ENCODE data around the gene SF3B1. TPM values are rescaled to one million over a fixed set of nuclear protein-coding genes. Genes with fewer than 3 reads are reported as not detected.
A peak's percentile ranks its signal among the peaks of the same experiment; 100 is the strongest.

The SF3B1 gene
- total and polyA plus RNA-seq, 2 of the 13 experiments (the other 11 are each of a cell fraction or from before 2014, with no cell fraction given) = 387 to 750 TPM

DNA sequence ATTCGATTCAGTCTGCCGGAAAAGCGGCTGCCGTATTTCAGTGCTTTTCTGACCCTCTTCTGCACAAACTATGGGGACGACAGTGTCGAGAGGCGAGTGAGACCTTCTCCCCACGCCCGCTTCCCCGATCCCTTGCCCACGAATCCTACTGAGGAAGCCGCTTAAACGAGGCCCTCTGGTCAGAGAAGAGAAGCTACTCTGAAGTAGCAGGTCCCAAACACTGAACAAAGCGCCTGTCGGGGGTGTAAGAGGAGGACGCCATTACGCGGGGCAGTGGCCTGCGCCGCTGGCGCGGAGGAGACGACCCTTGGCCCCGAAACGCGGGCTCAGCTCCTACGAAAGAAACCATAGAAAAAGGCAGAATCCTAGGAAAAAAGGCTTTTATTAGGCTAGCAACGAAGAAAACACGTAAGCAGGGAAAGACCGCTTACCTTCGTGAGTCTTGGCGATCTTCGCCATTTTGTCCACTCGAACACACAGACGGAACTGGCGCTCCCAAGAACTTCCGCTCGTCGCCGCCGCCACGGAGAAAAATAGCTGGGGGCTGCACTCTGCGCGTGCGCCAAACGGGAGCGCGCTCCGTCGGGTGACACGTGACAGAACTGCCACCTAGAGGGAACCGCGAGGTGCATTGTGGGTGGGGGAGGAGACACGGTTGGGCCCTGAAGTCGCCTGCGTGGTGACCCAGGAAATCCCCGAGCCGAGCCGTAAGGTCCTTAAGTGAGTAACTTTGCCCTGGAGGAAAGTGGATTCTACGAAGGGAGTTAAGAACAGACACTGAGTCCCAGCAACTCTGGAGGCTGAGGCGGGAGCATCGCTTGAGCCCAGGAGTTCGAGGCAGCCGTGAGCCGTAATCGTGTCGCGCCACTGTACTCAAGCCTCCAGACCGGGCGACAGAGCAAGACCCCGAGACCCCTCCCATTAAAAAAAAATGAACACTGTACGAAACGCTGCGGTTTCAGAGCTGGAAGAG lies at the start of gene SF3B1 (continued):
- no peak; the same call in 1 of the 2 replicates for TF ChIP-seq FOXP4 (CRISPR knock-in tag; IDR thresholded peaks at IDR 0.05)
- peak; percentile 72 for TF ChIP-seq PTBP1 (IDR thresholded peaks at IDR 0.05; ENCODE audit: low read depth, low read length, poor library complexity, severe bottlenecking)
- TF ChIP-seq ZNF709 (CRISPR knock-in tag; IDR thresholded peaks at IDR 0.05) = peak; percentile 97
- TF ChIP-seq MTERF4 (CRISPR knock-in tag; IDR thresholded peaks at IDR 0.05) = peak; percentile 78; the same call in 1 of the 2 replicates
- TF ChIP-seq SRSF1 (optimal IDR thresholded peaks at IDR 0.05; ENCODE audit: low read depth, low read length) = peak; percentile 93
- TF ChIP-seq ARHGAP35 (CRISPR knock-in tag; IDR thresholded peaks at IDR 0.05; ENCODE audit: borderline replicate concordance) = no peak; the same call in 1 of the 2 replicates
- 0 out of 2 replicates have a peak, but pooled peaks have one; percentile 8 for TF ChIP-seq ZNF775 (CRISPR knock-in tag; IDR thresholded peaks at IDR 0.05; ENCODE audit: borderline replicate concordance)
- TF ChIP-seq ZNF737 (CRISPR knock-in tag; IDR thresholded peaks at IDR 0.05; ENCODE audit: borderline replicate concordance) = no peak
- peak; percentile 69; the same call in 1 of the 2 replicates for TF ChIP-seq MIXL1 (CRISPR knock-in tag; IDR thresholded peaks at IDR 0.05)
- TF ChIP-seq CREB3 (CRISPR knock-in tag; IDR thresholded peaks at IDR 0.05) = 0 out of 2 replicates have a peak, but pooled peaks have one; percentile 5
- TF ChIP-seq ETS1 (CRISPR knock-in tag; IDR thresholded peaks at IDR 0.05) = no peak
- no peak for TF ChIP-seq KLF9 (CRISPR knock-in tag; IDR thresholded peaks at IDR 0.05; ENCODE audit: low read depth)
- TF ChIP-seq NFIC (IDR thresholded peaks at IDR 0.05; ENCODE audit: low read length) = peak; percentile 77; the same call in 1 of the 2 replicates
- no peak for TF ChIP-seq ATF7 (IDR thresholded peaks at IDR 0.05)
- TF ChIP-seq ATF7 (CRISPR knock-in tag; IDR thresholded peaks at IDR 0.05) = 0 out of 2 replicates have a peak, but pooled peaks have one; percentile 36
- peak; percentile 74 for TF ChIP-seq THRA (CRISPR knock-in tag; IDR thresholded peaks at IDR 0.05; ENCODE audit: borderline replicate concordance)
- TF ChIP-seq MTF1 (CRISPR knock-in tag; IDR thresholded peaks at IDR 0.05) = peak; percentile 13; the same call in 1 of the 2 replicates
- TF ChIP-seq RELA (CRISPR knock-in tag; IDR thresholded peaks at IDR 0.05) = peak; percentile 88; the same call in 1 of the 2 replicates
- no peak for TF ChIP-seq SALL2 (CRISPR knock-in tag; IDR thresholded peaks at IDR 0.05)
- TF ChIP-seq ISX (CRISPR knock-in tag; conservative IDR thresholded peaks at IDR 0.05) = no peak
- TF ChIP-seq DBP (CRISPR knock-in tag; IDR thresholded peaks at IDR 0.05; ENCODE audit: not compliant biosample characterization) = no peak
